ENCODE measurements around the gene NID1. TPM values are rescaled to one million over a fixed set of nuclear protein-coding genes. Genes with fewer than 3 reads are reported as not detected.

Gene NID1
- total RNA-seq, 5 donors from 2014 or later (not counting 1 experiment from before 2014, with no cell fraction given): 0.05 to 0.50 (median 0.34) TPM; not detected in 1

DNA sequence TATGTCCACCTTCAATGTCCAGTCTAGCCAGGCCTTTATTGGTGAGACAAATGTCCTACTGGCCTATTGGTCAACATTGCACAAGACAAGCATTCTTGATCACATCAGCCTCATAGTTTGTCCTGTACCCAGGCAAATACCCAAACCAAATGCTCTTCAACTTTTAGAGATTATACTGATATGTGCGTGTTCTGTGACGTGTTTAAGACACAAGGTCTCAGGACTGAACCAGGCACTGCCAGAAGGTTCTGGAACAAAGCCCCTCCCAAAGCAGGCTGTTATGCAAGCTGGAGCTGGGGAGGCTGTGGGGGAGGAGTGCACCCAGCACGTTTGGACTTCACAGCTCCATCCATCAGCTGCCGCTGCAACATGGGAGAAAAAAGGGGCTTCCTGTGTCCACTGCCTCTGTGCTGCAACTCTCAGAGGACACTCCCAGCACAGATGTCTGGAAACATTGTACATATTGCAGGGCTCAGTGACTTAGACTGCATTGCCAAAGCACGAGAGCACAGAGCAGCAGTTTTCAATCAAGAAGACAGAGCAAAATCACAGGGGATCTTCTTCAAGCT is 45.9 kb downstream of the NID1 start:
- Histone ChIP-seq H3K36me3 (ENCODE audit: control insufficient read depth in 2 of 2, extremely low read depth in 1 of 2, insufficient read depth in 1 of 2, low read length in 1 of 2) (no peaks in the 10 kb centered on the region), H3K4me1 (ENCODE audit: control insufficient read depth in 1 of 2, extremely low read depth in 1 of 2, insufficient read depth in 2 of 2, low read length in 2 of 2) (no peaks in the 10 kb centered on the region), H3K9me3 (no peaks in the 10 kb centered on the region), H3K27me3 (replicated peaks in 1 of 2; ENCODE audit: control insufficient read depth in 2 of 2, extremely low read depth in 1 of 2, insufficient read depth in 2 of 2, low read length in 1 of 2) (peaks cover 0 to 4% of the 10 kb centered on the region in 2 experiments), H3K4me3 (ENCODE audit: control insufficient read depth in 1 of 2, extremely low read depth in 1 of 2, low read length in 1 of 2) (no peak overlapping the region), H3K27ac (ENCODE audit: low read length) (no peak overlapping the region)
- no peak for ATAC-seq (replicated peaks in 1 of 4)
- Mint-ChIP-seq H3K4me1 (no peaks in the 10 kb centered on the region), H3K27ac (no peak overlapping the region), H3K27me3 (peaks cover 0 to 4% of the 10 kb centered on the region in 2 donors), H3K9me3 (no peaks in the 10 kb centered on the region), H3K36me3 (no peaks in the 10 kb centered on the region), H3K4me3 (no peak overlapping the region)
- CTCF ChIA-PET: interaction anchor here in 1 of 2 donors (1.2 kb wide), 1 partner anchor 12 kb away, joined by 4 read pairs; no protein-coding TSS in a partner anchor
- no peak for DNase-seq
- WGBS (ENCODE audit: insufficient coverage): 84% methylated on average over 5 of the region's 5 CpGs
- POLR2A ChIA-PET: no interaction called here

DNA sequence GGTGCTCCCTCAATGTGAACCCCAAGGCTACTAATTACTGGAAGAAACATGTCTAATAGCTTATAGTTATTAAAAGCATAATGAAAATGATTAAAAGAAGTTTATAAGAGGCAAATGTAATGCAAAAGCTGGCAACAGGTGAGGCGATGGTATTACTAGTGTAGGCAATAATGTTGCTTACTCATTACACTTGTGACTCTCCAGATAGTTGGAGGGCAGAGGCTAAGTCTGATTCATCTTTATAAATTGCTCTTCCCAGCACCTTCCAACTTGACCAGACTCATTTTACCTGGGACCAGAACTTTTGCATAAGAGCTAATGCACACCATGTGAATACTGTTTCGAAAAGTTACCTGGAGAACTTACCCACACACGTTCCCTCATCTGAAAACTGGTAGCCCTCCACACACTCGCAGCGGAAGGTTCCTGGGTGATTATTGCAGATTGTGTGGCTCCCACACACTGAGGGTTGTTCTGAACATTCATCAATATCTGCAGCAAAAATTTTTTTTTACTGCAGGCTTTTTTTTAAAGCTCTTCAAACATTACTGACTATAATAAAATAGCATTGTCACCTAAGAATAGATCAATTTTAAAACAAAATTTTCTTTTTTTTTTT is 48.0 kb downstream of the NID1 start:
- H3K27me3 Mint-ChIP-seq: peaks cover 0 to 4% of the 10 kb centered on the region in 2 donors
- ChIA-PET CTCF (no interaction called here), POLR2A (interaction anchor here in 1 of 2 donors (0.7 kb wide), 1 partner anchor 70 kb away, joined by 4 read pairs; no protein-coding TSS in a partner anchor)
- H3K4me1 ChIP-seq (ENCODE audit: control insufficient read depth in 1 of 2, extremely low read depth in 1 of 2, insufficient read depth in 2 of 2, low read length in 2 of 2): no peaks in the 10 kb centered on the region
- no peak overlapping the region for H3K27ac ChIP-seq (ENCODE audit: low read length)
- H3K9me3 Mint-ChIP-seq: no peaks in the 10 kb centered on the region
- H3K36me3 Mint-ChIP-seq: no peaks in the 10 kb centered on the region
- WGBS (ENCODE audit: insufficient coverage): 80% methylated on average over 2 of the region's 5 CpGs
- no peak for ATAC-seq (replicated peaks in 1 of 4)
- H3K4me1 Mint-ChIP-seq: no peaks in the 10 kb centered on the region
- no peak overlapping the region for H3K27ac Mint-ChIP-seq
- H3K27me3 ChIP-seq (replicated peaks in 1 of 2; ENCODE audit: control insufficient read depth in 2 of 2, extremely low read depth in 1 of 2, insufficient read depth in 2 of 2, low read length in 1 of 2): peaks cover 0 to 4% of the 10 kb centered on the region in 2 experiments
- H3K36me3 ChIP-seq (ENCODE audit: control insufficient read depth in 2 of 2, extremely low read depth in 1 of 2, insufficient read depth in 1 of 2, low read length in 1 of 2): no peaks in the 10 kb centered on the region
- H3K4me3 Mint-ChIP-seq: no peak overlapping the region
- H3K4me3 ChIP-seq (ENCODE audit: control insufficient read depth in 1 of 2, extremely low read depth in 1 of 2, low read length in 1 of 2): no peak overlapping the region
- DNase-seq: no peak
- no peaks in the 10 kb centered on the region for H3K9me3 ChIP-seq

DNA sequence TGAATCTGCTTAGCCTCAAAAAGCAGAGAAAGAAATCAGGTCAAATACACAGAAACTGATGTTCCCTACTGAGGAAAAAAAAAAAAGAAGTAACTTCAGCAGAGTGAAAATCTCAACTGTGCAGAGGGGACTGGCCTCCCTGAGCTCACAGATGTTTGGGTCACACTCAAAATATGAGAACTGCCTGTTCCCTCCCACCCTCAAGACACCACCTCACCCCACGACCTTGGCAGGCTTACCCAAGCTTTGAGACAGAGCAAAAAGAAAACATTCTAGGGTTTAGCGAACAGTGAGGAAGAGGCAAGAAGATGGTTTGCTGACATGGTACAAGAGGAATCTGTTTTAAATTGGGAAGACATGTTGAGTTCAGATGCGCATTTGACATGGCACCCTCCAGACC is 48.8 kb downstream of the NID1 start:
- H3K4me1 ChIP-seq (ENCODE audit: control insufficient read depth in 1 of 2, extremely low read depth in 1 of 2, insufficient read depth in 2 of 2, low read length in 2 of 2): no peaks in the 10 kb centered on the region
- no peak overlapping the region for H3K27ac ChIP-seq (ENCODE audit: low read length)
- no peaks in the 10 kb centered on the region for H3K36me3 ChIP-seq (ENCODE audit: control insufficient read depth in 2 of 2, extremely low read depth in 1 of 2, insufficient read depth in 1 of 2, low read length in 1 of 2)
- peaks cover 0 to 4% of the 10 kb centered on the region in 2 experiments for H3K27me3 ChIP-seq (replicated peaks in 1 of 2; ENCODE audit: control insufficient read depth in 2 of 2, extremely low read depth in 1 of 2, insufficient read depth in 2 of 2, low read length in 1 of 2)
- ChIA-PET CTCF (no interaction called here), POLR2A (no interaction called here)
- 69% methylated on average over 3 of the region's 3 CpGs for WGBS (ENCODE audit: insufficient coverage)
- H3K4me3 ChIP-seq (ENCODE audit: control insufficient read depth in 1 of 2, extremely low read depth in 1 of 2, low read length in 1 of 2): no peak overlapping the region
- peaks cover 0 to 4% of the 10 kb centered on the region in 2 donors for H3K27me3 Mint-ChIP-seq
- DNase-seq: no peak
- H3K4me3 Mint-ChIP-seq: no peak overlapping the region
- H3K36me3 Mint-ChIP-seq: no peaks in the 10 kb centered on the region
- no peak overlapping the region for H3K27ac Mint-ChIP-seq
- ATAC-seq (replicated peaks in 1 of 4): no peak
- no peaks in the 10 kb centered on the region for H3K9me3 Mint-ChIP-seq
- H3K9me3 ChIP-seq: no peaks in the 10 kb centered on the region
- H3K4me1 Mint-ChIP-seq: no peaks in the 10 kb centered on the region

DNA sequence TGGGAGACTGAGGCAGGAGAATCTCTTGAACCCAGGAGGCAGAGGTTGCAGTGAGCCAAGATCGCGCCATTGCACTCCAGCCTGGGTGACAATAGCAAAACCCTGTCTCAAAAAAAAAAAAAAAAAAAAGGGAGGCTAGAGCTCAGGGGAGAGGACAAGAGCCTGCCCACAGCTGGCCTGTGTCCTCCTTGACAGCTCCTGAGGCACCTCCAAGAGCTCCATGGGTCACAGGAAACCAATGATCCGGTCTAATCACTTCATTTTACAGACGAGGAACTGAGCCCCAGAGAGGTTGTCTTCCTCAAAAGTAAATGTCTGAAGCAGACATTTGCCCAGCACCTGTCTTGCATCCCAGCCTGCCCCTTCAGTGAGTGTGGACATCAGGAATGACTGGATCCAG is 49.4 kb downstream of the NID1 start:
- Histone ChIP-seq H3K9me3 (no peaks in the 10 kb centered on the region), H3K27ac (ENCODE audit: low read length) (no peak overlapping the region), H3K4me3 (ENCODE audit: control insufficient read depth in 1 of 2, extremely low read depth in 1 of 2, low read length in 1 of 2) (no peak overlapping the region), H3K4me1 (ENCODE audit: control insufficient read depth in 1 of 2, extremely low read depth in 1 of 2, insufficient read depth in 2 of 2, low read length in 2 of 2) (no peaks in the 10 kb centered on the region), H3K36me3 (ENCODE audit: control insufficient read depth in 2 of 2, extremely low read depth in 1 of 2, insufficient read depth in 1 of 2, low read length in 1 of 2) (no peaks in the 10 kb centered on the region), H3K27me3 (replicated peaks in 1 of 2; ENCODE audit: control insufficient read depth in 2 of 2, extremely low read depth in 1 of 2, insufficient read depth in 2 of 2, low read length in 1 of 2) (peaks cover 0 to 4% of the 10 kb centered on the region in 2 experiments)
- DNase-seq (no peak), ATAC-seq (replicated peaks in 1 of 4) (no peak)
- POLR2A ChIA-PET: no interaction called here
- no peaks in the 10 kb centered on the region for H3K36me3 Mint-ChIP-seq
- no peaks in the 10 kb centered on the region for H3K4me1 Mint-ChIP-seq
- peaks cover 0 to 4% of the 10 kb centered on the region in 2 donors for H3K27me3 Mint-ChIP-seq
- 89% methylated on average over 2 of the region's 4 CpGs for WGBS (ENCODE audit: insufficient coverage)
- no peak overlapping the region for H3K27ac Mint-ChIP-seq
- no peaks in the 10 kb centered on the region for H3K9me3 Mint-ChIP-seq
- H3K4me3 Mint-ChIP-seq: no peak overlapping the region
- CTCF ChIA-PET: no interaction called here

GRCh38 chr1:236013330-236013729 is 51.6 kb downstream of the NID1 start:
- ATAC-seq (replicated peaks in 1 of 4) (no peak), DNase-seq (no peak)
- H3K9me3 ChIP-seq: no peaks in the 10 kb centered on the region
- ChIA-PET CTCF (no interaction called here), POLR2A (no interaction called here)
- H3K4me3 Mint-ChIP-seq: no peak overlapping the region
- H3K4me1 ChIP-seq (ENCODE audit: control insufficient read depth in 1 of 2, extremely low read depth in 1 of 2, insufficient read depth in 2 of 2, low read length in 2 of 2): no peaks in the 10 kb centered on the region
- H3K9me3 Mint-ChIP-seq: no peaks in the 10 kb centered on the region
- H3K27ac Mint-ChIP-seq: no peak overlapping the region
- H3K4me3 ChIP-seq (ENCODE audit: control insufficient read depth in 1 of 2, extremely low read depth in 1 of 2, low read length in 1 of 2): no peak overlapping the region
- H3K27me3 ChIP-seq (replicated peaks in 1 of 2; ENCODE audit: control insufficient read depth in 2 of 2, extremely low read depth in 1 of 2, insufficient read depth in 2 of 2, low read length in 1 of 2): no peaks in the 10 kb centered on the region
- H3K4me1 Mint-ChIP-seq: no peaks in the 10 kb centered on the region
- no peaks in the 10 kb centered on the region for H3K36me3 ChIP-seq (ENCODE audit: control insufficient read depth in 2 of 2, extremely low read depth in 1 of 2, insufficient read depth in 1 of 2, low read length in 1 of 2)
- no peaks in the 10 kb centered on the region for H3K36me3 Mint-ChIP-seq
- WGBS (ENCODE audit: insufficient coverage): 83% methylated on average over 1 of the region's 4 CpGs
- no peak overlapping the region for H3K27ac ChIP-seq (ENCODE audit: low read length)
- H3K27me3 Mint-ChIP-seq: no peaks in the 10 kb centered on the region

- H3K27ac ChIP-seq (ENCODE audit: low read length): no peak overlapping the region
- H3K4me1 ChIP-seq (ENCODE audit: control insufficient read depth in 1 of 2, extremely low read depth in 1 of 2, insufficient read depth in 2 of 2, low read length in 2 of 2): no peaks in the 10 kb centered on the region
- Mint-ChIP-seq H3K36me3 (no peaks in the 10 kb centered on the region), H3K4me3 (no peak overlapping the region), H3K4me1 (no peaks in the 10 kb centered on the region), H3K9me3 (no peaks in the 10 kb centered on the region), H3K27me3 (no peaks in the 10 kb centered on the region), H3K27ac (no peak overlapping the region)
- DNase-seq (no peak), ATAC-seq (replicated peaks in 1 of 4) (no peak)
- no peaks in the 10 kb centered on the region for H3K27me3 ChIP-seq (replicated peaks in 1 of 2; ENCODE audit: control insufficient read depth in 2 of 2, extremely low read depth in 1 of 2, insufficient read depth in 2 of 2, low read length in 1 of 2)
- ChIA-PET CTCF (no interaction called here), POLR2A (no interaction called here)
- no peak overlapping the region for H3K4me3 ChIP-seq (ENCODE audit: control insufficient read depth in 1 of 2, extremely low read depth in 1 of 2, low read length in 1 of 2)
- H3K36me3 ChIP-seq (ENCODE audit: control insufficient read depth in 2 of 2, extremely low read depth in 1 of 2, insufficient read depth in 1 of 2, low read length in 1 of 2): no peaks in the 10 kb centered on the region
- 89% methylated on average over 8 of the region's 11 CpGs for WGBS (ENCODE audit: insufficient coverage)
- H3K9me3 ChIP-seq: no peaks in the 10 kb centered on the region
Measured at GRCh38 chr1:236011641-236012040, 53.2 kb downstream of the NID1 start.

Measured in T-cell (primary cell).